OCI-LY1 (cell line): ENCODE results near the gene ZNF69.
"Not testable (repeated sequence)": the region's sequence is repeated elsewhere in the genome, so short reads cannot be mapped to it uniquely, and the experiment has no call there.

Experiments
- EZH2 ChIP-seq: fragments of 200-600 bp; sonication (generic), shearing (Covaris generic); IDR thresholded peaks from 2 replicates; pipeline ENCODE4 v1.8.0; 2017; ENCODE audit warnings: borderline replicate concordance, mixed run types, mild to moderate bottlenecking, antibody characterized with exemption, low read length, moderate library complexity, mixed read lengths
- TF ChIP-seq, protein P1 (sequence below): fragments of 200-600 bp; sonication (generic), shearing (Covaris generic); IDR thresholded peaks from 2 replicates; pipeline ENCODE4 v1.5.1; 2017; ENCODE audit warnings: mild to moderate bottlenecking, antibody characterized with exemption, low read length, moderate library complexity, mixed read lengths

GRCh38 chr19:11938383-11938782 lies 50.8 kb downstream of the ZNF69 start:
- TF ChIP-seq, protein P1, sequence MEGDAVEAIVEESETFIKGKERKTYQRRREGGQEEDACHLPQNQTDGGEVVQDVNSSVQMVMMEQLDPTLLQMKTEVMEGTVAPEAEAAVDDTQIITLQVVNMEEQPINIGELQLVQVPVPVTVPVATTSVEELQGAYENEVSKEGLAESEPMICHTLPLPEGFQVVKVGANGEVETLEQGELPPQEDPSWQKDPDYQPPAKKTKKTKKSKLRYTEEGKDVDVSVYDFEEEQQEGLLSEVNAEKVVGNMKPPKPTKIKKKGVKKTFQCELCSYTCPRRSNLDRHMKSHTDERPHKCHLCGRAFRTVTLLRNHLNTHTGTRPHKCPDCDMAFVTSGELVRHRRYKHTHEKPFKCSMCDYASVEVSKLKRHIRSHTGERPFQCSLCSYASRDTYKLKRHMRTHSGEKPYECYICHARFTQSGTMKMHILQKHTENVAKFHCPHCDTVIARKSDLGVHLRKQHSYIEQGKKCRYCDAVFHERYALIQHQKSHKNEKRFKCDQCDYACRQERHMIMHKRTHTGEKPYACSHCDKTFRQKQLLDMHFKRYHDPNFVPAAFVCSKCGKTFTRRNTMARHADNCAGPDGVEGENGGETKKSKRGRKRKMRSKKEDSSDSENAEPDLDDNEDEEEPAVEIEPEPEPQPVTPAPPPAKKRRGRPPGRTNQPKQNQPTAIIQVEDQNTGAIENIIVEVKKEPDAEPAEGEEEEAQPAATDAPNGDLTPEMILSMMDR = not testable (repeated sequence)
- TF ChIP-seq EZH2 = not testable (repeated sequence)
